DND-41 (cell line): ENCODE measurements around the gene SIDT1.

ENCODE experiments used
- EZH2 ChIP-seq: IDR thresholded peaks from 3 replicates; pipeline ENCODE4 v1.6.1; 2012; ENCODE audit warnings: borderline replicate concordance, low read depth, mild to moderate bottlenecking, moderate library complexity, low read length, inconsistent platforms; ENCODE audit not compliant: severe bottlenecking
- TF ChIP-seq, protein P1 (sequence below): IDR thresholded peaks from 2 replicates; pipeline ENCODE4 v1.5.1; 2012; ENCODE audit warnings: borderline replicate concordance, low read length, moderate library complexity, mild to moderate bottlenecking; ENCODE audit not compliant: poor library complexity, severe bottlenecking; ENCODE audit errors: extremely low read depth

DNA sequence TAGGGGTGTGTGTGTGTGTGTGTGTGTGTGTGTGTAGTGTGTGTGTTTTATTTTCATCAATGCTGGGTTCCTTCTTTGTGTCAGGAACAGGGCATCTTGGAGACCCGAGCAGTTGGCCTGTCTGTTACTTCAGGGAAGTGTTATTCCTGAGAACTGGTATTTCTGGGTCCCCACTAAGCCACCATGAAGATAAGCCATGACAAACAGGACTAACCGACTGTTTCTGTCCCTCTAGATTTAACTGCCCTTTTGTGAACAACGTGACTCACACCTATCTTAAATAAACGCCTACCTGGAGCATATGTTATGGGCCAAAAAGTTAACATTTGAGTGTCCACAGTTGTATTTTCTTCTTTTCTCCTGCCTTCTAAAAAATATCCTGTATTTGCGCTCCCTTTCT, 19.5 kb downstream of the SIDT1 start:
- TF ChIP-seq, protein P1, sequence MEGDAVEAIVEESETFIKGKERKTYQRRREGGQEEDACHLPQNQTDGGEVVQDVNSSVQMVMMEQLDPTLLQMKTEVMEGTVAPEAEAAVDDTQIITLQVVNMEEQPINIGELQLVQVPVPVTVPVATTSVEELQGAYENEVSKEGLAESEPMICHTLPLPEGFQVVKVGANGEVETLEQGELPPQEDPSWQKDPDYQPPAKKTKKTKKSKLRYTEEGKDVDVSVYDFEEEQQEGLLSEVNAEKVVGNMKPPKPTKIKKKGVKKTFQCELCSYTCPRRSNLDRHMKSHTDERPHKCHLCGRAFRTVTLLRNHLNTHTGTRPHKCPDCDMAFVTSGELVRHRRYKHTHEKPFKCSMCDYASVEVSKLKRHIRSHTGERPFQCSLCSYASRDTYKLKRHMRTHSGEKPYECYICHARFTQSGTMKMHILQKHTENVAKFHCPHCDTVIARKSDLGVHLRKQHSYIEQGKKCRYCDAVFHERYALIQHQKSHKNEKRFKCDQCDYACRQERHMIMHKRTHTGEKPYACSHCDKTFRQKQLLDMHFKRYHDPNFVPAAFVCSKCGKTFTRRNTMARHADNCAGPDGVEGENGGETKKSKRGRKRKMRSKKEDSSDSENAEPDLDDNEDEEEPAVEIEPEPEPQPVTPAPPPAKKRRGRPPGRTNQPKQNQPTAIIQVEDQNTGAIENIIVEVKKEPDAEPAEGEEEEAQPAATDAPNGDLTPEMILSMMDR, result no peak
- no peak for TF ChIP-seq EZH2
